ENCODE data around the gene BEX2. TPM values are rescaled to one million over a fixed set of nuclear protein-coding genes. Genes with fewer than 3 reads are reported as not detected.
"Not testable (repeated sequence)": the region's sequence is repeated elsewhere in the genome, so short reads cannot be mapped to it uniquely, and the experiment has no call there.

Gene BEX2
- 1 to 10 TPM; 4.8 to 7.4 TPM for total RNA-seq

DNA sequence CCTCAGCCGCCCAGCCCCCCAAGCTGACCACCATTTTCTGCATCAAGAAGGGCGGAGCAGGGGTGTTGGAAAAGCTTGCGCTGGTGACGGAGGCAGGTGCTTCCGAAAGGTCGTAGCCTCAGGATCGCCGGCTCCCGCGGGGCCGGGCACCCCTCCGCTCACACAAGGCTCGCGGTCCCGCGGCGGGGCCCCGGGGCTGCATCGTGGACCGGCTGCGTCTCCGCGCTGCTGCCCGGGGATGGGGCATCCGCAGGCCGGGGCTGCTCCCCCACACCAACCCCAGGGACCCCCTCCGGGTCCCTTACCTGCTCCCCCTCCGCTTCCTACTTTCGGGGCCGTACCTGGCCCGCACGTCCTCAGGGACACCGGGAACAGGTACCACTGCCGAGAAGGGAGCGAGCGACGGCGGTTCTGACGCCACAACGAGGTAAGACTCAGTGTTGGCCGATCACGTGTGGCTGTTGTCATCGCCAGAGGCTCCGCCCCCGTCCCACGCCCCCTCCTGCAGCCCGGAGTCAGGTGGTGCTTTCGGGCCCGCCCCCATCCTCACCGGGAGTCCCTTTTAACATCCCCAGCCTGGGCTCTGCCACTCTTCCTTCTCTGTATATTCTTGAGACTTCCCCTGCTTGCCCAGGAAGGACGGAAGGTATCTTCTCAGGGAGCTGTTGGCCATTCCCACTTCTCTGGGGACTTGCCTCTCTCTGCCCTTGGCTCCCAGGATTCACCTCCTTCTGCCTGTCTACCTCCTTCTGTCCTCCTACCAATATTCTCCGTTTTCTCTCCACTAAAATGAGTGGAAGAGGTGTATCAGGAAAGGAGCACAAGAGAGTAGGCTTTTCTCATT is at the start of gene BEX2:
BEX2 (minus strand) TSS at position 436 of the 844 bp plus-strand sequence. CDS start 1,014 bp downstream, outside the sequence.
- Mint-ChIP-seq H3K4me3 (peak within 1 kb of the TSS; percentile 72), H3K36me3 (ENCODE audit: low read depth) (no peaks in the 10 kb centered on the region), H3K9me3 (no peaks in the 10 kb centered on the region), H3K4me1 (no peaks in the 10 kb centered on the region), H3K27ac (peak within 1 kb of the TSS; percentile 52), H3K27me3 (no peaks in the 10 kb centered on the region)
- ATAC-seq (replicated peaks), result peak; percentile 100

DNA sequence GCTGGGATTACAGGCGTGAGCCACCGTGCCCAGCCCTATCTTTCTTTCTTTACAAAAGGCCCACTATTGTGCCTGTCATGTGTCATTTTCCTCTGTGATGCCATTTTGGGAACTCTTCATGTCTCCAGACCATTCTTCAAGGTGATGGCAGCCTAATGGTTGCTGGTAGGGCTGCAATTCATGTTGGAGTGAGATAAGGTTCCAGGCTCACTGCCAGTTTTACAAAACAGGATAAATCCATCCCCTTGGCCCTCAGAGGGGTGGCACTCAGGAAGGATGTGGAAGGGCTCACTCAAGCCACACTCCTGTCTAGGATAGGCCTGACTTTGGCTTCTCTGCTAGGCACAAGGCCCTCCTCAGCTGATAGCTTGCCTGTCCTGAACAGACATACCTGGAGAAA is 49.3 kb upstream of the BEX2 start:
- Mint-ChIP-seq H3K27ac (no peak overlapping the region), H3K36me3 (ENCODE audit: low read depth) (no peaks in the 10 kb centered on the region), H3K27me3 (peaks cover 6% of the 10 kb centered on the region), H3K9me3 (no peaks in the 10 kb centered on the region), H3K4me1 (no peaks in the 10 kb centered on the region), H3K4me3 (no peak overlapping the region)
- no peak for ATAC-seq (replicated peaks)

- H3K4me3 Mint-ChIP-seq; ATAC-seq (replicated peaks); H3K4me1 Mint-ChIP-seq; H3K27ac Mint-ChIP-seq; H3K36me3 Mint-ChIP-seq (ENCODE audit: low read depth); H3K27me3 Mint-ChIP-seq; H3K9me3 Mint-ChIP-seq: not testable (repeated sequence)
Observed at GRCh38 chrX:103359605-103360004, 48.8 kb upstream of the BEX2 start.

DNA sequence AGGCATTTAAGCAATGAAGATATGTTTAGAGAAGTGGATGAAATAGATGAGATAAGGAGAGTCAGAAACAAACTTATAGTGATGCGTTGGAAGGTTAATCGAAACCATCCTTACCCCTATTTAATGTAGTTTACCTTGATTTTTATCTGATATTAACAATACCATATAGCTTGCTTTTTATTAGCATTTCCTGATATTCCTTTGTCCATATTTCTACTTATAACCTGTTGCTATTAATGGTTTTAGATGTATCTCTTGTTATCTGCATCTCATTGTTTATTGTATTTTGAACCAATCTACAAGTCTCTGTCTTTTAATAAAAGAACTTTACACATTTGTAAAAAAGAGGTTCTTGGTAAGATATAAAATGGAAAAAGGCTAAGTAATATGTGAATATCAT is 47.1 kb upstream of the BEX2 start:
- no peak overlapping the region for H3K27ac Mint-ChIP-seq
- H3K4me1 Mint-ChIP-seq, result no peaks in the 10 kb centered on the region
- peaks cover 6% of the 10 kb centered on the region for H3K27me3 Mint-ChIP-seq
- no peak for ATAC-seq (replicated peaks)
- no peak overlapping the region for H3K4me3 Mint-ChIP-seq
- H3K36me3 Mint-ChIP-seq (ENCODE audit: low read depth), result no peaks in the 10 kb centered on the region
- no peaks in the 10 kb centered on the region for H3K9me3 Mint-ChIP-seq

GRCh38 chrX:103356858-103357257 is 46.1 kb upstream of the BEX2 start:
- Mint-ChIP-seq H3K27ac (no peak overlapping the region), H3K36me3 (ENCODE audit: low read depth) (no peaks in the 10 kb centered on the region), H3K4me3 (peak overlapping the region; percentile 72), H3K27me3 (peaks cover 6% of the 10 kb centered on the region), H3K9me3 (no peaks in the 10 kb centered on the region), H3K4me1 (no peaks in the 10 kb centered on the region)
- no peak for ATAC-seq (replicated peaks)

GRCh38 chrX:103356130-103356798 is 45.5 kb upstream of the BEX2 start, which contains the start of gene TCEAL9:
TCEAL9 (plus strand) TSS chrX:103356506; CDS start chrX:103357685, 1,179 bp downstream.
- ATAC-seq (replicated peaks), result no peak
- no peaks in the 10 kb centered on the region for H3K9me3 Mint-ChIP-seq
- H3K27me3 Mint-ChIP-seq, result peaks cover 6% of the 10 kb centered on the region
- H3K4me3 Mint-ChIP-seq, result peak within 1 kb of the TSS; percentile 72
- H3K4me1 Mint-ChIP-seq, result no peaks in the 10 kb centered on the region
- H3K36me3 Mint-ChIP-seq (ENCODE audit: low read depth), result no peaks in the 10 kb centered on the region
- H3K27ac Mint-ChIP-seq, result peak within 1 kb of the TSS; percentile 38

GRCh38 chrX:103347682-103348397 is 37.0 kb upstream of the BEX2 start:
- Mint-ChIP-seq H3K27me3 (peaks cover 5% of the 10 kb centered on the region), H3K36me3 (ENCODE audit: low read depth) (no peaks in the 10 kb centered on the region), H3K4me3 (no peak overlapping the region), H3K27ac (no peak overlapping the region), H3K4me1 (no peaks in the 10 kb centered on the region), H3K9me3 (no peaks in the 10 kb centered on the region)
- ATAC-seq (replicated peaks), result no peak

- H3K27ac Mint-ChIP-seq, result no peak overlapping the region
- no peak for ATAC-seq (replicated peaks)
- no peaks in the 10 kb centered on the region for H3K9me3 Mint-ChIP-seq
- peaks cover 5% of the 10 kb centered on the region for H3K27me3 Mint-ChIP-seq
- no peaks in the 10 kb centered on the region for H3K4me1 Mint-ChIP-seq
- no peaks in the 10 kb centered on the region for H3K36me3 Mint-ChIP-seq (ENCODE audit: low read depth)
- H3K4me3 Mint-ChIP-seq, result no peak overlapping the region
Observed at GRCh38 chrX:103344606-103345005, 33.8 kb upstream of the BEX2 start.

- no peaks in the 10 kb centered on the region for H3K4me1 Mint-ChIP-seq
Observed at GRCh38 chrX:103343105-103343504, 32.3 kb upstream of the BEX2 start.

GRCh38 chrX:103338663-103339062 is 27.9 kb upstream of the BEX2 start:
- Mint-ChIP-seq H3K27ac (no peak overlapping the region), H3K4me1 (no peaks in the 10 kb centered on the region), H3K36me3 (ENCODE audit: low read depth) (no peaks in the 10 kb centered on the region), H3K27me3 (no peaks in the 10 kb centered on the region), H3K9me3 (no peaks in the 10 kb centered on the region), H3K4me3 (no peak overlapping the region)
- no peak for ATAC-seq (replicated peaks)

More at GRCh38 chrX:103343105-103343504, 32.3 kb upstream of the BEX2 start:
- ATAC-seq (replicated peaks), result peak; percentile 38
- Mint-ChIP-seq H3K27ac (no peak overlapping the region), H3K27me3 (peaks cover under 1% of the 10 kb centered on the region), H3K4me3 (no peak overlapping the region), H3K9me3 (no peaks in the 10 kb centered on the region), H3K36me3 (ENCODE audit: low read depth) (no peaks in the 10 kb centered on the region)

GRCh38 chrX:103330681-103331288 is 20.0 kb upstream of the BEX2 start:
- no peak for ATAC-seq (replicated peaks)
- Mint-ChIP-seq H3K4me3 (no peak overlapping the region), H3K36me3 (ENCODE audit: low read depth) (no peaks in the 10 kb centered on the region), H3K27me3 (peaks cover 13% of the 10 kb centered on the region), H3K27ac (no peak overlapping the region), H3K4me1 (no peaks in the 10 kb centered on the region), H3K9me3 (no peaks in the 10 kb centered on the region)

GRCh38 chrX:103329991-103330390 is 19.2 kb upstream of the BEX2 start, which contains the start of gene TCEAL7:
TCEAL7 (plus strand) TSS chrX:103330239; CDS start chrX:103331404, 1,165 bp downstream.
- Mint-ChIP-seq H3K27me3 (peaks cover 13% of the 10 kb centered on the region), H3K9me3 (no peaks in the 10 kb centered on the region), H3K4me3 (no peak within 1 kb of the TSS), H3K4me1 (no peaks in the 10 kb centered on the region), H3K36me3 (ENCODE audit: low read depth) (no peaks in the 10 kb centered on the region), H3K27ac (no peak within 1 kb of the TSS)
- ATAC-seq (replicated peaks), result no peak

GRCh38 chrX:103311399-103311780 is 600 bp upstream of the BEX2 start:
- H3K4me3 Mint-ChIP-seq, result peak overlapping the region; percentile 72
- no peaks in the 10 kb centered on the region for H3K36me3 Mint-ChIP-seq (ENCODE audit: low read depth)
- H3K27me3 Mint-ChIP-seq, result no peaks in the 10 kb centered on the region
- ATAC-seq (replicated peaks), result no peak
- no peak overlapping the region for H3K27ac Mint-ChIP-seq
- no peaks in the 10 kb centered on the region for H3K4me1 Mint-ChIP-seq
- H3K9me3 Mint-ChIP-seq, result no peaks in the 10 kb centered on the region

DNA sequence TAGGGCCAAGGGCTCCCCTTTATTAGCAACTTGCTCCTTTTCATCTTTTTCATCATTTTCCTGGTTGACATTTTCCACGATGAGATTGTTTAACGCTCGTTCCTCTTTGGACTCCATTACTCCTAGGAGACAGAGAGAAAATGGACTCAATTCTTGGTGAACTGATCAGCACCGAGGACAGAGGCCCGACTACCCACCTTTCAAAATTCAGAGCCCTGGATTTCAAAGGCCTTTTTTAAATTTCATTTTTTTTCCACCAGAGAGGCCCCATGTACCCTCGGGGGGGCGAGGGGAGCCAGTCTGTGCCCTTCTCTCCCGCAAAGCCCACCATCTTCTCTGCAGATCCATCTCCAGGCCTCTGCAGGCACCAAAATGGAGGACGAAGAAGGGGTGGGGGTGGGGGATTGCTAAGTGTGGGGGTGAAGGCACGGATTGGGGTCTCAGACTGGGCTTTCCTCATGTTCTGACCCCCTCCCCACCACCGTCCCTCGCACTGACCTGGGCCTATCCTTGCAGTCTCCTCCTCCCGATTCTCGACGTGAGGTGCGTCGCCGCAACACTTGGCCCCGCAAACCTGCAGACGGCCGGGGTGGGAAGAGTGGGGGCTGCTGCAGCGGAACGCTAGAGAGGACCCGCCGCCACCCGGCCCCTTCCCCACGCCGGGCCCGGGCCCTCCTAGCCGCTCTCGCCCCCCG is 783 bp downstream of the BEX2 start:
- no peaks in the 10 kb centered on the region for H3K36me3 Mint-ChIP-seq (ENCODE audit: low read depth)
- ATAC-seq (replicated peaks), result peak; percentile 15
- peak overlapping the region; percentile 28 for H3K4me3 Mint-ChIP-seq
- no peaks in the 10 kb centered on the region for H3K27me3 Mint-ChIP-seq
- H3K27ac Mint-ChIP-seq, result no peak overlapping the region
- no peaks in the 10 kb centered on the region for H3K9me3 Mint-ChIP-seq
- no peaks in the 10 kb centered on the region for H3K4me1 Mint-ChIP-seq
